Measurements from ENCODE around the gene SORCS3. TPM values are rescaled to one million over a fixed set of nuclear protein-coding genes. Genes with fewer than 3 reads are reported as not detected.

The SORCS3 gene
- total RNA-seq, 3 donors from 2014 or later = 0.60 TPM; not detected in 2

GRCh38 chr10:105258674-105259065, 617.6 kb downstream of the SORCS3 start:
- intact Hi-C loops (cut with DNase I, micrococcal nuclease) = no loop called here
- Histone ChIP-seq H3K4me3 (no peak overlapping the region), H3K4me1 (ENCODE audit: low read depth) (no peaks in the 10 kb centered on the region), H3K36me3 (ENCODE audit: low read depth) (no peaks in the 10 kb centered on the region), H3K9me3 (no peaks in the 10 kb centered on the region)
- no peak for TF ChIP-seq CTCF (IDR thresholded peaks at IDR 0.05)
- DNase-seq (no peak), ATAC-seq (no peak)

GRCh38 chr10:105259201-105259600, 618.1 kb downstream of the SORCS3 start:
- Histone ChIP-seq H3K36me3 (ENCODE audit: low read depth) (no peaks in the 10 kb centered on the region), H3K4me3 (no peak overlapping the region), H3K9me3 (no peaks in the 10 kb centered on the region), H3K4me1 (ENCODE audit: low read depth) (no peaks in the 10 kb centered on the region)
- TF ChIP-seq CTCF (IDR thresholded peaks at IDR 0.05) = no peak
- no peak for DNase-seq
- ATAC-seq = no peak
- intact Hi-C loops (cut with DNase I, micrococcal nuclease) = no loop called here

- intact Hi-C loops (cut with DNase I, micrococcal nuclease) = no loop called here
- no peak for TF ChIP-seq CTCF (IDR thresholded peaks at IDR 0.05)
- no peaks in the 10 kb centered on the region for H3K9me3 ChIP-seq
- no peak overlapping the region for H3K4me3 ChIP-seq
- no peak for ATAC-seq
- H3K36me3 ChIP-seq (ENCODE audit: low read depth) = no peaks in the 10 kb centered on the region
- DNase-seq = no peak
- no peaks in the 10 kb centered on the region for H3K4me1 ChIP-seq (ENCODE audit: low read depth)
These were observed 621.6 kb downstream of the SORCS3 start for GRCh38 chr10:105262666-105263065.

- intact Hi-C loops (cut with DNase I, micrococcal nuclease) = no loop called here
- Histone ChIP-seq H3K4me1 (ENCODE audit: low read depth) (no peaks in the 10 kb centered on the region), H3K4me3 (no peak overlapping the region), H3K36me3 (ENCODE audit: low read depth) (no peaks in the 10 kb centered on the region), H3K9me3 (no peaks in the 10 kb centered on the region)
- DNase-seq (no peak), ATAC-seq (no peak)
- TF ChIP-seq CTCF (IDR thresholded peaks at IDR 0.05) = no peak
These were observed 626.0 kb downstream of the SORCS3 start for GRCh38 chr10:105266966-105267539.

GRCh38 chr10:105268961-105269360, 627.9 kb downstream of the SORCS3 start:
- intact Hi-C loops (cut with DNase I, micrococcal nuclease) = no loop called here
- H3K4me3 ChIP-seq = no peak overlapping the region
- H3K4me1 ChIP-seq (ENCODE audit: low read depth) = no peaks in the 10 kb centered on the region
- no peaks in the 10 kb centered on the region for H3K36me3 ChIP-seq (ENCODE audit: low read depth)
- ATAC-seq = no peak
- no peaks in the 10 kb centered on the region for H3K9me3 ChIP-seq
- no peak for DNase-seq
- no peak for TF ChIP-seq CTCF (IDR thresholded peaks at IDR 0.05)

- intact Hi-C loops (cut with DNase I, micrococcal nuclease) = no loop called here
- no peak for ATAC-seq
- Histone ChIP-seq H3K4me1 (ENCODE audit: low read depth) (no peaks in the 10 kb centered on the region), H3K4me3 (no peak overlapping the region), H3K36me3 (ENCODE audit: low read depth) (no peaks in the 10 kb centered on the region), H3K9me3 (no peaks in the 10 kb centered on the region)
- TF ChIP-seq CTCF (IDR thresholded peaks at IDR 0.05) = no peak
- DNase-seq = no peak
These were observed 628.6 kb downstream of the SORCS3 start for GRCh38 chr10:105269689-105270088.
